ENCODE data around the gene APCDD1L. TPM values are rescaled to one million over a fixed set of nuclear protein-coding genes. Genes with fewer than 3 reads are reported as not detected.

Gene APCDD1L
- total RNA-seq, 4 donors from 2014 or later: 0.33 to 1.7 (median 1.1) TPM

- DNase-seq (ENCODE audit: extremely low spot score): no peak
- 82% methylated on average over 8 of the region's 9 CpGs for WGBS
- Histone ChIP-seq H3K36me3 (no peaks in the 10 kb centered on the region), H3K27me3 (no peaks in the 10 kb centered on the region), H3K4me3 (no peak overlapping the region), H3K9me3 (peaks cover 0 to 13% (median 7%) of the 10 kb centered on the region in 4 donors), H3K27ac (replicated peaks in 1 of 4) (no peak overlapping the region), H3K4me1 (no peaks in the 10 kb centered on the region)
- intact Hi-C loops (cut with DNase I): no loop called here
- TF ChIP-seq EP300 (IDR thresholded peaks at IDR 0.05) (no peak), CTCF (IDR thresholded peaks at IDR 0.05) (no peak), POLR2AphosphoS5 (IDR thresholded peaks at IDR 0.05) (no peak), POLR2A (IDR thresholded peaks at IDR 0.05; ENCODE audit: low read depth) (no peak)
Observed at GRCh38 chr20:58498470-58499068, 16.6 kb downstream of the APCDD1L start.

DNA sequence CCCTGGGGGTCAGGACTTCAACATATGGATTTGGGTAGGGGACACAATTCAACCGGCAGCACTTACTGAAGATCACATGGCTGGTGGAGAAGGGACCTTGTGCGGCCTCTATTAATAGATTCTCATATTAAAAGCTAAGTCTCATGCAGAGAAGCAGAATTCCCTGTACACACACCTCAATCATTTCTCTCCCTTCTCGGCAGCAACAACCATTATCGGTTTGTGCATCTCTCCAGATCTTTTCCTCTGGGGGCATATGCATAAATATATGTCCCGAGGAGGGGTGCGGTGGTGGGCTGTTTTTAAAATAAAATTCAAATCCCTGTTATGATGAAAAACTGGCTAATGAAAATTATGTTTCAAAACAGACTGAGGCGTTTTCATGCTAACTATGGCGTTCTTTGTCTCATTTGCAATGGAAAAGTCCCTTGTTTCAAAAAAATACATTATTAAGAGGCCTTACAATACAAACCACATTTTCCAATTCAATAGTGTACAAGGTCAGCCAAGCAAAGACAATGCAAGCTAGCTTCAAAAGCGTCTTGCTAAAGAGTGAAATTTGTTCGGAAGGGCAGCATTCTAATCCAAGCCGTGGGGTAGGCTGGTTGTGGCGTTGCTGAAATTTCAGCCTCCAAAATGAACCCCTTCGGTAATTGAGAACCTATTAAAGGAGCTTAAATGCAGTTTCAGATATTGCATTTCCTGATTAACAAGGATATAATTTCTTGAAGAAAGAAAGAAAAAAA is 17.3 kb downstream of the APCDD1L start:
- no peak overlapping the region for H3K27ac ChIP-seq (replicated peaks in 1 of 4)
- no peaks in the 10 kb centered on the region for H3K36me3 ChIP-seq
- intact Hi-C loops (cut with DNase I): no loop called here
- H3K4me3 ChIP-seq: no peak overlapping the region
- 96% methylated on average over 13 of the region's 13 CpGs for WGBS
- H3K9me3 ChIP-seq: peaks cover 0 to 10% (median 4%) of the 10 kb centered on the region in 4 donors
- TF ChIP-seq POLR2A (IDR thresholded peaks at IDR 0.05; ENCODE audit: low read depth): no peak
- no peak for TF ChIP-seq POLR2AphosphoS5 (IDR thresholded peaks at IDR 0.05)
- TF ChIP-seq CTCF (IDR thresholded peaks at IDR 0.05): no peak
- TF ChIP-seq EP300 (IDR thresholded peaks at IDR 0.05): no peak
- DNase-seq (ENCODE audit: extremely low spot score): no peak
- H3K4me1 ChIP-seq: no peaks in the 10 kb centered on the region
- H3K27me3 ChIP-seq: no peaks in the 10 kb centered on the region

DNA sequence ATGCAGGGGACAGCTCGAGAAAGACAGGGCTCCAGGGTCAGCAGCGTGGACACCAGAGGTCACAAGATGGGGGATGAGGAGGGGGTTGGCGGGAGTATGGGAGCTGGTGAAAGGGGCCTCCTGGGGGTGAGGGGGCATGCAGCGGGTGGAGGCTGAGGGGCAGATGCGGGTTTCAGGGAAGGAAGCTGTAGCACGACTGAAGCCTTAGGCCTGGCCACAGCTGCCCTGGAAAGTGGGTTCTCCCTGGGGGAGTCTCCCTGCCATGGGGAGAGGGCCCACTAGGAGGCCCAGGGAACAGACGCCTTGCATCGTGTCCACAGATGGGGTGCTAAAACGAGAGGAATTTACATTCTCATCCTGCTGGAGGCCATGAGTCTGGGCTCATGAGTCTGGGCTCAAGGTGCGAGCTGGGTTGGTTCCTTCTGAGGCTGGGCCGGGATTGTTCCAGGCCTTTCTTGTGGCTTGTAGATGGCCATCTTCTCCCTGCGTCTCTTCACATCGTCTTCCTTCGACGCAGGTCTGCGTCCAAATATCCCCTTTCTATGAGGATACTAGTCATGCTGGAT is 18.0 kb downstream of the APCDD1L start:
- WGBS: 95% methylated on average over 13 of the region's 16 CpGs
- TF ChIP-seq POLR2A (IDR thresholded peaks at IDR 0.05; ENCODE audit: low read depth) (no peak), EP300 (IDR thresholded peaks at IDR 0.05) (no peak), CTCF (IDR thresholded peaks at IDR 0.05) (no peak), POLR2AphosphoS5 (IDR thresholded peaks at IDR 0.05) (no peak)
- intact Hi-C loops (cut with DNase I): no loop called here

GRCh38 chr20:58496429-58496769 is 18.8 kb downstream of the APCDD1L start:
- H3K9me3 ChIP-seq: peaks cover 0 to 4% (median 2%) of the 10 kb centered on the region in 4 donors
- no peaks in the 10 kb centered on the region for H3K27me3 ChIP-seq
- no peak overlapping the region for H3K4me3 ChIP-seq
- no peak for DNase-seq (ENCODE audit: extremely low spot score)
- 94% methylated on average over 6 of the region's 6 CpGs for WGBS
- intact Hi-C loops (cut with DNase I): no loop called here
- TF ChIP-seq POLR2A (IDR thresholded peaks at IDR 0.05; ENCODE audit: low read depth) (no peak), CTCF (IDR thresholded peaks at IDR 0.05) (no peak), POLR2AphosphoS5 (IDR thresholded peaks at IDR 0.05) (no peak), EP300 (IDR thresholded peaks at IDR 0.05) (no peak)
- H3K36me3 ChIP-seq: no peaks in the 10 kb centered on the region
- no peak overlapping the region for H3K27ac ChIP-seq (replicated peaks in 1 of 4)
- H3K4me1 ChIP-seq: no peaks in the 10 kb centered on the region

More for the DNA sequence above, 18.0 kb downstream of the APCDD1L start:
- Histone ChIP-seq H3K27ac (replicated peaks in 1 of 4) (no peak overlapping the region), H3K36me3 (no peaks in the 10 kb centered on the region), H3K4me3 (no peak overlapping the region), H3K27me3 (no peaks in the 10 kb centered on the region), H3K9me3 (peaks cover 0 to 10% (median 4%) of the 10 kb centered on the region in 4 donors), H3K4me1 (no peaks in the 10 kb centered on the region)
- no peak for DNase-seq (ENCODE audit: extremely low spot score)
